ENCODE measurements around the gene PPARG. TPM values are rescaled to one million over a fixed set of nuclear protein-coding genes. Genes with fewer than 3 reads are reported as not detected.

The PPARG gene
- total RNA-seq, 1 experiment from 2014 or later: 71.6 TPM

DNA sequence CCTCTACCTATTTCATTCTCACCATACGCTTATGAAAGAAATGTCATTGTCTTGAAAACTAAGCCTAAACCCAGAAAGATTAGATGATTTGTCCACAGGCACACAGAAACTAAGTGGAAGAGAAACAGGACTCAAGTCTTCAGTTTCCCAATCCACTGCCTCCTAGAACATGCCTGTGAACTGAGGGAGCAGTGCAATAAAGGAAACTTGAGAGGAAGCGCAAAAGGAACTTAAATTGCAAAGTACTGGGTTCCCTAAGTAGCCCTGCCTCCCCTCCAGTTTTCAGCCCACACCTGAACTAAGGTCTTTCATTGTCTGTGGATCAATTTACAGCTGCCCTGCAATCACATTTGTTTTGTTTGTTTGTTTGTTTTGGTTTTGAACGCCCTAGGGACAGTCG is 138.7 kb downstream of the PPARG start:
- H3K27ac ChIP-seq (ENCODE audit: low read depth, low read length): no peak overlapping the region
- no peaks in the 10 kb centered on the region for H4K20me1 ChIP-seq (ENCODE audit: insufficient read depth)
- TF ChIP-seq EGR1 (IDR thresholded peaks at IDR 0.05; ENCODE audit: low read depth) (no peak), ELF1 (IDR thresholded peaks at IDR 0.05; ENCODE audit: borderline replicate concordance, low read depth) (no peak), CTCF (IDR thresholded peaks at IDR 0.05 in 2 of 3, conservative IDR thresholded peaks at IDR 0.05 in 1 of 3; ENCODE audit: borderline replicate concordance in 1 of 3, insufficient read depth in 1 of 3, low read depth in 2 of 3, low read length in 2 of 3) (no peak), ATF3 (IDR thresholded peaks at IDR 0.05) (no peak), POLR2AphosphoS5 (IDR thresholded peaks at IDR 0.05; ENCODE audit: low read depth, low read length) (no peak), POLR2A (IDR thresholded peaks at IDR 0.05; ENCODE audit: borderline replicate concordance, extremely low read depth, insufficient read depth, insufficient read length) (no peak)
- BruUV-seq (replicated peaks): no TSS peak
- H3K4me1 ChIP-seq (ENCODE audit: control insufficient read depth in 1 of 2, insufficient read depth in 2 of 2, low read length in 2 of 2): peaks cover 20 to 27% of the 10 kb centered on the region in 2 experiments
- ATAC-seq: no peak
- H3K4me2 ChIP-seq (ENCODE audit: low read length): no peak overlapping the region
- DNase-seq (ENCODE audit: low read depth, low spot score): no peak
- H3K4me3 ChIP-seq (replicated peaks in 1 of 2; ENCODE audit: low read depth in 1 of 2, low read length in 2 of 2): no peak overlapping the region
- H3K9me3 ChIP-seq (ENCODE audit: control insufficient read depth in 1 of 2, insufficient read depth in 1 of 2, low read depth in 1 of 2, low read length in 2 of 2): no peaks in the 10 kb centered on the region
- H3K9me2 ChIP-seq (ENCODE audit: insufficient read depth): no peaks in the 10 kb centered on the region
- POLR2A ChIA-PET: no interaction called here
- CTCF ChIA-PET: no interaction called here
- no peaks in the 10 kb centered on the region for H3K36me3 ChIP-seq (ENCODE audit: control insufficient read depth in 1 of 2, insufficient read depth in 2 of 2, low read length in 2 of 2)
- no peaks in the 10 kb centered on the region for H3K79me2 ChIP-seq (ENCODE audit: insufficient read depth, low read length)
- no peak overlapping the region for H2AFZ ChIP-seq (ENCODE audit: low read depth, low read length, poor library complexity, severe bottlenecking)
- no peaks in the 10 kb centered on the region for H3K27me3 ChIP-seq (ENCODE audit: insufficient read depth, low read length)
- RAD21 ChIA-PET (ENCODE audit: low non-redundant PET in 1 of 2, low total read pairs in 2 of 2, uncharacterized antibody in 2 of 2, unreplicated experiment in 2 of 2): no interaction called here
- intact Hi-C loops (cut with micrococcal nuclease): no loop called here
- H3K9ac ChIP-seq (ENCODE audit: low read length): no peak overlapping the region

DNA sequence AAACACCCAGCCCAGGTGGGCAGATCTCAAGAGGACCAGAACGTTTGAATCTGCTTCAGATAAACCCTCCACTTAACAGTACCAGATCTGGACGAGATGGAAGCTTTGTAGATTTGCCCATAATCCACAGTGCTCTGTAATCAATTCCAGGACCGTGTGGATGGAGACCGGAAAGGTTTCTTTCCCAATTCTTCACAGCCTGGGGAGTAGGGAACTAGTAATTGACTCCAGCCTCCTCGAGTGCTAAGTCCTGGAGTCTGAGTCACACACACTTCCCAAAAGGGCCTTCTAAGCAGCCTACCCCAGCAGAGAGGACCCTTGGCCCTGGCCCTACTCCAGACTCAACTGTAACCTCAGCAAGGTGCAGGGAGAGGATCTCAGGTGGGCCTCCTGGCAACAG is 139.3 kb downstream of the PPARG start:
- intact Hi-C loops (cut with micrococcal nuclease): no loop called here
- Histone ChIP-seq H3K9ac (ENCODE audit: low read length) (no peak overlapping the region), H2AFZ (ENCODE audit: low read depth, low read length, poor library complexity, severe bottlenecking) (no peak overlapping the region), H3K27ac (ENCODE audit: low read depth, low read length) (no peak overlapping the region), H3K4me3 (replicated peaks in 1 of 2; ENCODE audit: low read depth in 1 of 2, low read length in 2 of 2) (no peak overlapping the region), H3K4me1 (ENCODE audit: control insufficient read depth in 1 of 2, insufficient read depth in 2 of 2, low read length in 2 of 2) (peaks cover 17 to 26% of the 10 kb centered on the region in 2 experiments), H3K36me3 (ENCODE audit: control insufficient read depth in 1 of 2, insufficient read depth in 2 of 2, low read length in 2 of 2) (no peaks in the 10 kb centered on the region), H3K9me3 (ENCODE audit: control insufficient read depth in 1 of 2, insufficient read depth in 1 of 2, low read depth in 1 of 2, low read length in 2 of 2) (no peaks in the 10 kb centered on the region), H3K27me3 (ENCODE audit: insufficient read depth, low read length) (no peaks in the 10 kb centered on the region), H3K79me2 (ENCODE audit: insufficient read depth, low read length) (no peaks in the 10 kb centered on the region), H3K4me2 (ENCODE audit: low read length) (no peak overlapping the region), H4K20me1 (ENCODE audit: insufficient read depth) (no peaks in the 10 kb centered on the region), H3K9me2 (ENCODE audit: insufficient read depth) (no peaks in the 10 kb centered on the region)
- RAD21 ChIA-PET (ENCODE audit: low non-redundant PET in 1 of 2, low total read pairs in 2 of 2, uncharacterized antibody in 2 of 2, unreplicated experiment in 2 of 2): no interaction called here
- BruUV-seq (replicated peaks): no TSS peak
- POLR2A ChIA-PET: no interaction called here
- CTCF ChIA-PET: no interaction called here
- no peak for ATAC-seq
- DNase-seq (ENCODE audit: low read depth, low spot score): no peak
- TF ChIP-seq POLR2A (IDR thresholded peaks at IDR 0.05; ENCODE audit: borderline replicate concordance, extremely low read depth, insufficient read depth, insufficient read length): no peak
- no peak for TF ChIP-seq FOSL1 (IDR thresholded peaks at IDR 0.05; ENCODE audit: low read depth)
- no peak for TF ChIP-seq YY1 (IDR thresholded peaks at IDR 0.05; ENCODE audit: extremely low read depth, insufficient replicate concordance, low read depth, low read length)
- TF ChIP-seq CEBPB (IDR thresholded peaks at IDR 0.05; ENCODE audit: low read depth): no peak
- TF ChIP-seq RAD21 (IDR thresholded peaks at IDR 0.05; ENCODE audit: low read depth): no peak
- no peak for TF ChIP-seq EGR1 (IDR thresholded peaks at IDR 0.05; ENCODE audit: low read depth)
- TF ChIP-seq, protein P1, sequence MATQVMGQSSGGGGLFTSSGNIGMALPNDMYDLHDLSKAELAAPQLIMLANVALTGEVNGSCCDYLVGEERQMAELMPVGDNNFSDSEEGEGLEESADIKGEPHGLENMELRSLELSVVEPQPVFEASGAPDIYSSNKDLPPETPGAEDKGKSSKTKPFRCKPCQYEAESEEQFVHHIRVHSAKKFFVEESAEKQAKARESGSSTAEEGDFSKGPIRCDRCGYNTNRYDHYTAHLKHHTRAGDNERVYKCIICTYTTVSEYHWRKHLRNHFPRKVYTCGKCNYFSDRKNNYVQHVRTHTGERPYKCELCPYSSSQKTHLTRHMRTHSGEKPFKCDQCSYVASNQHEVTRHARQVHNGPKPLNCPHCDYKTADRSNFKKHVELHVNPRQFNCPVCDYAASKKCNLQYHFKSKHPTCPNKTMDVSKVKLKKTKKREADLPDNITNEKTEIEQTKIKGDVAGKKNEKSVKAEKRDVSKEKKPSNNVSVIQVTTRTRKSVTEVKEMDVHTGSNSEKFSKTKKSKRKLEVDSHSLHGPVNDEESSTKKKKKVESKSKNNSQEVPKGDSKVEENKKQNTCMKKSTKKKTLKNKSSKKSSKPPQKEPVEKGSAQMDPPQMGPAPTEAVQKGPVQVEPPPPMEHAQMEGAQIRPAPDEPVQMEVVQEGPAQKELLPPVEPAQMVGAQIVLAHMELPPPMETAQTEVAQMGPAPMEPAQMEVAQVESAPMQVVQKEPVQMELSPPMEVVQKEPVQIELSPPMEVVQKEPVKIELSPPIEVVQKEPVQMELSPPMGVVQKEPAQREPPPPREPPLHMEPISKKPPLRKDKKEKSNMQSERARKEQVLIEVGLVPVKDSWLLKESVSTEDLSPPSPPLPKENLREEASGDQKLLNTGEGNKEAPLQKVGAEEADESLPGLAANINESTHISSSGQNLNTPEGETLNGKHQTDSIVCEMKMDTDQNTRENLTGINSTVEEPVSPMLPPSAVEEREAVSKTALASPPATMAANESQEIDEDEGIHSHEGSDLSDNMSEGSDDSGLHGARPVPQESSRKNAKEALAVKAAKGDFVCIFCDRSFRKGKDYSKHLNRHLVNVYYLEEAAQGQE (IDR thresholded peaks at IDR 0.05; ENCODE audit: low read depth): no peak
- no peak for TF ChIP-seq CTCF (IDR thresholded peaks at IDR 0.05 in 2 of 3, conservative IDR thresholded peaks at IDR 0.05 in 1 of 3; ENCODE audit: borderline replicate concordance in 1 of 3, insufficient read depth in 1 of 3, low read depth in 2 of 3, low read length in 2 of 3)
- TF ChIP-seq POLR2AphosphoS5 (IDR thresholded peaks at IDR 0.05; ENCODE audit: low read depth, low read length): no peak
- TF ChIP-seq EZH2 (IDR thresholded peaks at IDR 0.05): no peak
